SU-DHL-6 (cell line): ENCODE measurements around the gene GRM6.

Source experiments
- CTCF ChIP-seq: fragments of 200-600 bp; sonication (generic); IDR thresholded peaks from one replicate; pipeline ENCODE4 v1.5.1; 2017; ENCODE audit warnings: antibody characterized with exemption, mild to moderate bottlenecking, low read length, moderate library complexity; ENCODE audit not compliant: insufficient read depth, poor library complexity, severe bottlenecking
- EZH2phosphoT487 ChIP-seq: fragments of 200-600 bp; sonication (generic), shearing (Covaris generic); conservative IDR thresholded peaks from 2 replicates; pipeline ENCODE4 v1.6.1; 2018; ENCODE audit warnings: mild to moderate bottlenecking, antibody characterized with exemption, low read length, moderate library complexity, mixed read lengths

GRCh38 chr5:178996156-178996555, 1.0 kb upstream of the GRM6 start:
- TF ChIP-seq CTCF (no peak), EZH2phosphoT487 (no peak)
